GM18870 (cell line): ENCODE data around the gene SPART.
"Not testable (repeated sequence)": the region's sequence is repeated elsewhere in the genome, so short reads cannot be mapped to it uniquely, and the experiment has no call there.

Experiments used
- ATAC-seq: cut with Tn5 transposase; IDR thresholded peaks from one replicate; pipeline ENCODE4 v1.9.1; 2021; ENCODE audit warnings: moderate library complexity; ENCODE audit not compliant: unreplicated experiment

The SPART gene

GRCh38 chr13:36354842-36355623, 8.8 kb upstream of the SPART start:
- no peak for ATAC-seq

DNA sequence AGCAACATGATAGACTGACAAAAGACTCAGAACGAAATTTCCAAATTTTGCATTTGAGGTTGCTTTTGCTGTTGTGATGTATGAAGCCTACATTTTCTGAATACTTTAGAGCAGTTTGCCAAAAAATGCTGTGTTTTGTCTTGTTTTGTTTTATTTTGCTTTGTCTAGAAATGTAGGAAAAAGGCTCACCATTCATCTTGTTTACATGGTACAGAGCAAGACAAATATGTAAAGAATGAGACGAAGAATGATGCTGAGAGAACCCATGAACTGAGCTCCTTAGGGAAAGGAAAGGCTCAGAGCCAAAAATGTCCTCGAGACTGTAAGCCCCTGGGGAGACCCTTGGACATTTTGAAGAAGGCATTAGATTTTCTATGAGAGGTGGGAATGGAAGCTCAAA, 6.8 kb upstream of the SPART start:
- no peak for ATAC-seq

DNA sequence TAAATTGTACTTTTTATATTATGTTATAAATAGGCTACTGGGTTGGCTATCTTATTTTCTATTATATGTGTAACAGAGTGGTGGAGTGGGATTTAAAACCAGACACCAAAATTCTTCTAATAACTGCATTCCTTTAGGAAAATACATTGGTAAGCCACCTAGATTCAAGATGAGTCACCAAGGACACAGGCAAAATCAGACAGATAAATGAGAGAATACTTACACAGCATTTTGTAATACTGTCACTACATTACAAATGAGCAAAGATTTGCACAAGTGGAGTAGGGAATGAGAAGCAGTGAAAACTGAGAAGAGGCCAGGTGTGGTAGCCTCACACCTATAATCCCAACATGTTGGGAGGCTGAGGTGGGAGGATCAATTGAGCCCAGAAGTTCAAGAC, 6.2 kb upstream of the SPART start:
- ATAC-seq: no peak

DNA sequence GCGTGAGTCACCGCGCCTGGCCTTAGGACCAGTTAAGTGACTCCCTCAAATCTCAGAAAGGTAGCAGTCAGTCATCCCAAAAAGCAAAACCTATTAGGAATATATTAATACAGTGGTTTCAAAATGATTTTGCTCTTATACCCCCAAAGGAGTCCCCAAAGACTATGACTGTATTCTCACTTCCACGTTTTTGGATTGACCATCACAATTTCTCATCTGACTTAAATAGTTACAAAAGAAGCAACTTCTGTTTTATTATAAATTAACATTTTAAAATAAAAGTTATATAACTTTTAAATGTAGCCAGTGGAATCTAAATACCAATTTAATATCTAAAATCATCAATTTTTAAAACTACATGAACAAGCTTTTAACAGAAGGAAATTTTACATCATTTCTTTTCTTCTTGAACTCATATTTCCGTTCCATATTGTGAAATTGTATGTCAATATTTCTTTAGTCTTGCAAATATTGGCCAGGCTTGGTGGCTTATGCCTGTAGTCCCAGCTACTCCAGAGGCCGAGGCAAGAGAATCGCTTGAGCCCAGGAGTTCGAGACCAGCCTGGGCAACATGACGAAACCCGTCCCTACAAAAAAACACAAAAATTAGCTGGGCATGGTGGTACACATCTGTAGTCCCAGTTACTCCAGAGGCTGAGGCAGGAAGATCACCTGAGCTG, 1.5 kb upstream of the SPART start:
- no peak for ATAC-seq

DNA sequence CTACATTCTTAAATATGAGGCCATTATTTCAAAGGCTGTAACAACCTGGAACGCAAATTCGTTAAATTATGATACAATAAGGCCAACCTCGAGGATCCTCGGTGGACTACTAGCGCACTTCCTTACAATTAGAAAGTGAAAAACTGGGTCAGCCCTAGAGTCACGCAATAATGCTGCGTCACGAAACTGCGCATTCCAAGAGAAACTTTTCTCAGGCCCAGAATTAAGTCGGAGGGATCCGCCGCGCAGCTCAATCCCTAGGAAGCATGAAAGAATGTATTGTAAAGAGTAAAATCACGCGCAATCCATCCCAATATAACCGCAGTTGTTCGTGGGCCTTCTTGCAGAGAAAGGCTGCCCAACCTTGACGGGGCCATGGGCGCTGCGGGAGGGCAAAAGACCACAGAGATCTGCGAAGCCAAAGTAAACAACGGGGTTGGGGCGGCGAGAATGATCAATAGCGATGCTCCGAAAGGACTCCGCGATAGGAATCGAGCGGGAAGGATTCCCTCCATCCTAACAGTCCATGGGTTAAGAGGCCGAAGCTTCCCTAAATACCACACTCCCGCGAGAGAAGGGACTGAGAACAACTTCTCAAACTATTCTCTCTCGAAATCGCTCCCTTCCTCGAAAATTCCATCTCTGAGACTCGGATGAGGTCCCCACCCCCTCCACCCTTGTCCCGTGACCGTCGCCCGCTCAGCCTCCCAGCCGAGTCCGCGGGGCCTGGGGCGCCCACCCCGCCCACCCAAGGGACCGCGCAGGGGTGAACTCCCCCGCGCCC, 564 bp downstream of the SPART start:
- no peak for ATAC-seq

GRCh38 chr13:36344886-36345437, 1.2 kb downstream of the SPART start:
- ATAC-seq: no peak

DNA sequence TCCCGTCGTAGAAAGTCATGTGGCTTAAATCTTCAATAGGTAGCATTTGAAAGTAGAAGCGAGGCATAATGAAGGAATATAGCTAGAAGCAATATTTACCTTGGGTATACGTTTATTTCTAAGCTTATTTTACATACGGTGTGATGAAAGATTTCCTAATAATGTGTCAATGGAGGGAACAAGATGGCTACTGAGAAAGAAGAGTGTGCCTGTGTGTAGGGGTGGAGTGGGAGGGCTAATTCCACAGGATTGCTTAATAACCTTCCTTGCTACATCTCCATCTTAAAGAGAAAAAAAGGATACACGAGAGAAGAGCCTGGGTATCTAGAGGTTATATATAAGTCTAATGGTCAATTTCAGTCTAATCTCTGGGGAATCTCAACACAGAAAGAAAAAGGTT, 2.0 kb downstream of the SPART start:
- ATAC-seq: no peak

DNA sequence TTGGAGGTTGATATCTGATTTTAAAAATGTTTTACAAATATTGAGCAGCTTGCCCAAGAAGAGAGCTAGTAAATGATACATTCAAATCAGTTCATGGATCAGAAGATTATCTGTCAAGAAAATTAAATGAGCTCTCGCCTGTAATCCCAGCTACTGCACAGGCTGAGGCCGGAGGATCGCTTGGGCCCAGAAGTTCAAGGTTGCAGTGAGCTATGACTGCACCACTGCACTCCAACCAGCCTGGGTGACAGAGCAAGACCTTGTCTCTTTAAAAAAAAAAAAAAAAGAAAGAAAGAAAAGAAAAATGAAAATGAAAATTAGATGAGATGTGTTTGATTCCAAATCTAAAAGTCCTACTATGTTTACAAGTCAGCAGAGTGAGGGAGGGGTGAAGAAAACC, 2.4 kb downstream of the SPART start:
- no peak for ATAC-seq

DNA sequence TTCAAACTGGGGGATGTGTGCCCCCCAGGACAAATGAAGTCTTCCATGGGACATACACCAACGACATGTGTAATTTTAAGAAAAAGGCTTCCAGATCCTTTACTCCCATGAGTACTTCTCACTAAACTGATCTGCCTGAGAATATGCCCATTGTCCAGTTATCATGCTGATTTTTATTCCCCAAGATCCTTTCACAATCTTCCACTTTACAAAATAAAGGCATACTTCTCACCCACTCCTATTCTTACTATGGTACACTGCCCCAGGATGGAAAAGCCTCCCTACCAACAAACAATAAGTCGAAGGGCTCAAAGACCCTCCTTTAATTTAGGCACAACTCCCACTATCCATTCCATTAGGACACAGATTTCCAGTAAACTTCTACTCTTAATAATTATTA, 3.5 kb downstream of the SPART start:
- no peak for ATAC-seq

GRCh38 chr13:36341718-36342117, 4.5 kb downstream of the SPART start:
- no peak for ATAC-seq

GRCh38 chr13:36339600-36340155, 6.5 kb downstream of the SPART start:
- no peak for ATAC-seq

GRCh38 chr13:36337938-36338641, 8.1 kb downstream of the SPART start:
- ATAC-seq: no peak

- no peak for ATAC-seq
These were observed 13.2 kb downstream of the SPART start for GRCh38 chr13:36332986-36333385.

DNA sequence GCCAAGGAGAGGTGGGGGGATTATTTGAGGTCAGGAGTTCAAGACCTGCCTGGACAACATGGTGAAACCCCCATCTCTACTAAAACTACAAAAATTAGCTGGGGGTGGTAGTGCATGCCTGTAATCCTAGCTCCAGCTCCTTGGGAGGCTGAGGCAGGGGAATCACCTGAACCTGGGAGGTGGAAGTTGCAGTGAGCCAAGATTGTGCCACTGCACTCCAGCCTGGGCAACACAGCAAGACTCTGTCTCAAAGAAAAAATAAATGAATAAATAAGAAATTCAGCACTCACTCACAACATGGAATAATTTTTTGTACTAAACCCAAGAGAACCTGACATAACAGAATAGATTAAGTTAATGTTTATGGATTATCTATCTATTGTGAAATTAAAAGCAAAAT, 13.9 kb downstream of the SPART start:
- ATAC-seq: not testable (repeated sequence)

GRCh38 chr13:36331280-36331679, 14.9 kb downstream of the SPART start:
- no peak for ATAC-seq

DNA sequence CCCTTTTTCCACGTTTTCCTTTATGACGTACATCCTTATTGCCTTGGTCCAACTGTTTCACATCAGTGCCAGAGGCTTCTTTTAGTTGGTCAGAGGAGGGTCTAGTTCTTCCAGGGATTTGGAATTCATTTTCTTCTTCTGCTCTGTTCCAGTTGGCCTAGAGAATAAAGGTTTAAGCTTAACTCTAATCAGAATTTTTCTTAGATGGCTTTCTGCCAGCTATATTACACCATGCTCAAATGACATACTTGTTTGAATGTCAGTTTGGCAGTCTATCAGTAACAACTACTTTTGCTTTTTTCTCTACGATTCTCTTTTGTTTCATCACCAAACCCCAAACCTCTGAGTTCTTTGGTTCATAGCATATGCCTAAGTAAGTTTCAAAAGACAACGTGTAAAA, 16.8 kb downstream of the SPART start:
- no peak for ATAC-seq

DNA sequence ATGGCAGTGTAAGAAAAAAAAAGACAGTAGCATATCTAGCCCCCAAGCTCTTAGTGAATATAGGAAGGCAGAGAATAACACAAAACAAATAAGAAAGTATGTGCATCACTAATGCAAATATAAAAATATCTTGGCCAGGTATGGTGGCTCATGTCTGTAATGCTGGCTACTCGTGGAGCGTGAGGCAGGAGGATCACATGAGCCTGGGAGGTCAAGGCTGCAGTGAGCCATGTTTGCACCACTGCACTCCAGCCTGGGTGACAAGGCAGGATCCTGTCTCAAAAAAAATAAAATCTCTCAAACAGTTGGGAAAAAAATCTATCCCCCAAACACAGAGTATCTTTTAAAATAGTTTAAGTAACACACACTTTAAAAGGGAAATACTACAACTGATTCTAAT, 17.4 kb downstream of the SPART start:
- ATAC-seq: no peak

DNA sequence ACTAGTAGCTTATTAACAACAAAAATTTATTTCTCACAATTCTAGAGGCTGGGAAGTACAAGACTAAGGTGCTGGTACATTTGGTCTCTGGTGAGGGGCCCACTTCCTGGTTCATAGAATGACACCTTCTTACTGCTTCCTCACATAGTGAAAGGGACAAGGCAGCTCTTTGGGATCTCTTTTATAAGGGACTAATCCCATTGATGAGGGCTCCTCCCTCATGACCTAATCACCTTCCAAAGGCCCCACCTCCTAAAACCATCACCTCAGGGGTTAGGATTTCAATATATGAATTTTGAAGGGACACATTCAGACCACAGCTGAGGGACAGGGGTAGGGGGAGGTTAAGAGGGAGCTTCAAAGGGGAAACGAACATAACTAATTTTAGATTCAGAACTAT, 20.3 kb downstream of the SPART start:
- ATAC-seq: no peak

DNA sequence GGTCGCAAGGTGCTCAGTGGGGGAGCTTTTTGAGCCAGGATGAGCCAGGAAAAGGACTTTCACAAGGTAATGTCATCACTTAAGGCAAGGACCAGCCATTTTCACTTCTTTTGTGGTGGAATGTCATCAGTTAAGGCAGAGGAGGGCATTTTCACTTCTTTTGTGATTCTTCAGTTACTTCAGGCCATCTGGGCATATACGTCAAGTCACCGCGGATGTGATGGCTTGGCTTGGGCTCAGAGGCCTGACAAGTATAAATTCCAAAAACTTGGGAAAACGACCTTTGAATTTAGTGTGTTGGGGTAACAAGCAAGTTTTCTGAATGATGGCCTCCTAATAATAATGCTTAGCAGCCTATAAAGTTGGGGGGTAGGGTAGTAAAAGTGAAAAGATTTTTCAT, 21.3 kb downstream of the SPART start:
- ATAC-seq: not testable (repeated sequence)

DNA sequence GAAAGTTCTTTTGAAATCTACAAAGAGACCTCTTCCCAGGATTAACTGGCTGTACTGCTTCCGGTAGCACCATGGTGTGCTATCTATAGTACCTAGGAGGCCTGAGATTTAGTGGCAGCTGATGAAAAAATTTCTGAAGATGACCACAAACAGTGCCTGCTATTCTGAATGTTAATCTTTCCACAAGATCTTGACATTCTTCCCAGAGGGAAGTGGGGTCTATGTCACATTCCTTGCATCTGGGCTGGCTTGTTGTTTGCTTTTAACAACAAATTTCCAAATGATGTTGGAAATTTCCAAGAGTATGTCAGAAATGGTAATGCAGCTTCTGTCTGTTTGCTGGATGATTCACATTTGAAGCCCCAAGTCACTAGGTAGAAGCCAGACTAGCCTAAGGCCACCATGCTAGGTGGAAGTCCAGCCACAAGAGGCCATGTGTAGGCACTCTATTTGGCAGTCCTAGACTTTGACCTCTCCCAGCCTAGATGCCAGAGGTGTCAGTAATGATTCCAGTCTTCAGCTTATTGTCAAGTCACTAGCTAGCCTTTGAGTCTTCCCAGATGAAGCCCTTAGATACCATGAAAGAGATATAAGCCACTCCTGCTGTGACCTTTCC, 22.1 kb downstream of the SPART start:
- ATAC-seq: no peak
